DMS114 treated with DMSO at 0.1 percent for 48 hours (cell line): Measurements from ENCODE around the gene ZNF524.

Experiments
- DNase-seq: peaks from one replicate; lab custom pipeline; 2025; ENCODE audit not compliant: unreplicated experiment; lab: John Stamatoyannopoulos, UW

The ZNF524 gene

DNA sequence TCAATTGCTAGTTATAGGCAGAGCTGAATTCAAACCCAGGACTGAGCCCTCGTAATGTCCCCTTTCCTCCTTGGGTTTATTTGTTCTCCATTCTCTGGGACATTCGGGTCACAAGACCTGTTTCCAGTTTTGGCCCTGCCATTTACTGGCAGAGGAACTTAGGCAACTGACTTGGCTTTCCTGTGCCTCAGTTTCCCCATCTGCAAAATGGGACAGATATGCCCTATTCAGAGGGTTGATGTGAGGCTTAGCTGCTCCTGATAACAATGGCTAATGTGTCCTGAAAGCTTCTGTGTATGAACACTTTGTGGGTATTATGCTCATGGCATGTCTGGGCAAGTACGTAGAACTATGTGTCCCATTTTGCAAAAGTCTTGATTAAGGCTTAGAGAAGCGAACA is 996 bp downstream of the ZNF524 start:
- no peak for DNase-seq

- no peak for DNase-seq
These were observed 2.3 kb downstream of the ZNF524 start for GRCh38 chr19:55602104-55603001.

GRCh38 chr19:55603115-55603514 is 3.0 kb downstream of the ZNF524 start:
- no peak for DNase-seq

GRCh38 chr19:55603581-55604292 is 3.6 kb downstream of the ZNF524 start:
- DNase-seq: no peak

DNA sequence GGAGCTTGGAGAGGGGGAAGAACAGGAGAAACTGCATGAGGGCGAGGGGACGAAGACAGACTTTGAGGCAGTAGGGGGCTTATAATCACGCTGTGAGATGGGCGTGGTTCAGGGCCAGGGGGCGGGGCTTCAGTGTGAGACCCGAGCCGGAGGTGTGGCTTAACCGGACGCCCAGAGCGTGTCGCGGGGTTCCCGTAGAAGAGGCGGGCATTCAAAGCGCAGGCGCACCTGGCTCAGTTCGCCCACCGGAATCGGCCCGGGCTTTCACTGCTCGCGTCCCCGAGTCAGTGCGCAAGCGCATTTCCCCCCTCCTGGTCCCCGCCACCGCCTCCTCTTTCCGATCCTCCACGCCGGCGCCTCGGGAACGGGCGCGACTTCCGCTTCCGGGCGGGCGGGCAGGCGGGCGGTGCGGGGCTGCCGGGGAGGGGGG is 5.1 kb downstream of the ZNF524 start:
- DNase-seq: peak; percentile 95

DNA sequence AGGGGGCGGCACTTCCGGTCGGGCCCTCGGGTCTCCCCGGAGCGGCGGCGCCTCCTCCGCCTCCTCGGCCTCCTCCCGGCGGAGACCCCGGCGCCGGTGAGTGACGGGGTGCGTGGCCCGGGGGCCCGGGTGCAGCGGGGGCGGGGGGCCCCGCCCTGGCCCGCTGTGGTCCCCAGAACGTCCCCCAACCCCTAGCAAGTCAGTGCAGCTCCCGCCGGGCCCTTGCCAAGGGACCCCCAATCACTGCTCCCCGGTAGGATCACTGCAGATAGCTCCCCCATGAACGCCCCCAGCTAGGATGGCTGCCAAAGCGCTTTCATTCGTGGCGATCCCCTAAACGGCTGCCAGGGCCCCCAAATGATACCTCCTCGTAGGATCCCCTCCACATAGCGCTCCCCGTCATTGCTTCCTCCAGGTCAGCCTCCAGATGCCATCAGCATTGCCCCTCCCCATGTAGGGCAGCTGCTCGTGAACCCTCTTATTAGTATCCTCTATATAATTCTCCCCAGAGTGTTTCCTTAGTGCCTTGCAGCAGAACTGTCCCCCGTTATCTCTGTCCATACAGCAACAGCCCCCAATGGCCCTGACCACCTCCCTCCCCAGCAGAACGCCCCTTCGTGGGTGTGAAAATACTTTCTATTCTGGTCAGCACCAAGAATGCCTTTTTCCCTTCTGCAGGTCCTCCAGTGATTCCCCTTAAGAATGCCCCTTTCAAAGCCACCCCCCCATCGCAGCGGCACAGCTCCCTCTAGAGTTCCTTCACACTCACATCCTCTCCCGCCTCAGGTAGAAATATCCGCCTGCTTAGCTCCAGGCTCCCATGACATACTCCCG is 5.8 kb downstream of the ZNF524 start, which contains the start of gene ZNF865:
Gene ZNF865, plus strand, starts transcription at position 11 of the 834 bp plus-strand sequence. CDS start 7,972 bp downstream, outside the sequence.
- peak; percentile 72 for DNase-seq

GRCh38 chr19:55606471-55606787 is 6.3 kb downstream of the ZNF524 start:
- no peak for DNase-seq

DNA sequence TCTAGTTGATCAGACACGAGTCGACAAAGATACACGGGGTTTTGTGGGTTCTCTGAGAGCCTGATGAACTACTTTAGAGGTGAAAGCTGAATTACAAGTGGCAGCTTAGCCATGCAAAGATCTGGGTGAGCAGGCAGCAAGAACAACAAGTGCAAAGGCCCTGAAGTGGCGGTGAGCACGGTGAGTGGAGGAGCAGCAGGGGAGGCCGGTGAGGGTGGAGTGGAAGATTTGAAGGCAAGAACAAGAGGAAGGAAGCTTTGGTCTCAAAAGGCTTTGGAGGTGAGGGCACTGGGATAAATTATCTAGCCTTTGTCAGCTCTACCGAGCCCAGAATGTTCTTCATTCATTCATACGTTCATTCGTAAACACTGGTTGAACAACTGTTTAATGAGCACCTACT is 6.7 kb downstream of the ZNF524 start:
- DNase-seq: no peak

GRCh38 chr19:55609326-55609725 is 9.2 kb downstream of the ZNF524 start:
- no peak for DNase-seq

DNA sequence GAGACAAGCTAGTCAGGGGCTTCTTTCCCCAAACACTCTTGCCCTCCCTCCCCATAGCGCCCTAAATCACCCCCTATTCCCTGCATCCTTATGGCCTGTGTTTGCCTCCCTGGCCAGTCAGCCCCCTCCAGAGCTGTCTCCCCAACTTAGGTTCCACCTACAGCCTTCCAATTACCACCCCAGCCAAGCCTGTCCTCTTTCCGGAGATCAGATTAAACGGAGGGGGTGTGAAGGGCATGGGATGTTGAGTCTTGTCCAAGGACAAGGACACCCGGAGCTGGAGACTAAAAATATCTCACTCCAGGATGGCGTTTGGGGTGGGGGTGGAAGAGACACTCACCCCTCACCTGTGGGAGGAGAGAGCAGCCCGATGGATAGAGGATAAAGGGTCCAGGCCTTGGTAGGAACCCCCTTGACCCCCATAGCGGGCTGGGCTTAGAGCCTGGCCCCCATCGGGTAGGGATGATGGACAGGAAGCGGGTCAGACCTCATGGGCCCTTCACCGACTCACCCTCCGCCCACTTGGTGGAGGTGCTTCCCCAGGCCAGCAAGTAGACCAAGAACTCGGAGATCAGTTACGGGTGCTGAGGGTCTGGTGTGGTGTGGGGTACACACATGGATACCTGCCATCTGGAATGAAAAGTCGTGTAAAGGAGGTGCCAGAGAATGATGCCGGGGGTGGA is 11.4 kb downstream of the ZNF524 start:
- DNase-seq: no peak

DNA sequence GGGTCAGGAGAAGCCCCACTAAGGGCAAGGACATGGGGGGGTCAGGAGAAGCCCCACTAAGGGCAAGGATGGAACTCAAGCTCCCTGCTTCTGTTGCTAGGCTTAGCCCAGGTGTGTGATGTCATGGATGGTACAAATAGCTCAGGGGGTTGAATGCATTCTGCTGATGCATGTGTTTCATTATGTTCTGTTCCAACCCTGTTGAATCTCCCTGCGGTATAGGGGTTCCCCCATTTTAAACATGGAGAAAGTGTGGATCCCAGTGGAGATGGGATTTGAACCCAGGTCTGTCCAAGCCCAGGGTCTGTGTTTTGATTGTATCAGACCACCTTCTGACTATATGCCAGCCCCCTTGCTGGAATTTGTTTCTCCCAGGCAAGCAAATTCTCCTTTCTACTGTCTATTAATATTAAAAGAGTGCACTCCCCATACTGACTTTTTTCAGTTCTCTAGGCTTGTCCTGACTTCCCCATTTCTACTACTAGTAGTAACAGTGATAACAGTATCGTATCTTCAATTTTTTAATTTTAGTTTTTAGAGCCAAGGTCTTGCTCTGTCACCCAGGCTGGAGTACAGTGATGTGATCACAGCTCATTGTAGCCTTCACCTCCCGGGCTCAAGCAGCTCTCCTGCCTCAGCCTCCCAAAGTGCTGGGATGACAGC is 12.0 kb downstream of the ZNF524 start:
- DNase-seq: no peak

- DNase-seq: no peak
These were observed 13.3 kb downstream of the ZNF524 start for GRCh38 chr19:55613396-55613795.

GRCh38 chr19:55613930-55614710 is 14.0 kb downstream of the ZNF524 start:
- no peak for DNase-seq

DNA sequence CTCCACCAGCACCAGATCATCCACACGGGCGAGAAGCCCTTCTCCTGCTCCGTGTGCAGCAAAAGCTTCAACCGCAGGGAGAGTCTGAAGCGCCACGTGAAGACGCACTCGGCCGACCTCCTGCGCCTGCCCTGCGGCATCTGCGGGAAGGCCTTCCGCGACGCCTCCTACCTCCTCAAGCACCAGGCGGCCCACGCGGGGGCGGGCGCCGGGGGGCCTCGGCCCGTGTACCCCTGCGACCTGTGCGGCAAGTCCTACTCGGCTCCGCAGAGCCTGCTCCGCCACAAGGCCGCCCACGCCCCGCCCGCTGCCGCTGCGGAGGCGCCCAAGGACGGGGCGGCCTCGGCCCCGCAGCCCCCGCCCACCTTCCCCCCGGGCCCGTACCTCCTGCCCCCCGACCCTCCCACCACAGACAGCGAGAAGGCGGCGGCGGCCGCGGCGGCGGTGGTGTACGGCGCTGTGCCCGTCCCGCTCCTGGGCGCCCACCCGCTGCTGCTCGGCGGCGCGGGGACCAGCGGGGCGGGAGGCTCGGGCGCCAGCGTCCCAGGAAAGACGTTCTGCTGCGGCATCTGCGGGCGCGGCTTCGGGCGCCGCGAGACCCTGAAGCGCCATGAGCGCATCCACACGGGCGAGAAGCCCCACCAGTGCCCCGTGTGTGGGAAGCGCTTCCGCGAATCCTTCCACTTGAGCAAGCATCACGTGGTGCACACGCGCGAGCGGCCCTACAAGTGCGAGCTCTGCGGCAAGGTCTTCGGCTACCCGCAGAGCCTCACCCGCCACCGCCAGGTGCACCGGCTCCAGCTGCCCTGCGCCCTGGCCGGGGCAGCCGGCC is 14.8 kb downstream of the ZNF524 start:
- DNase-seq: no peak

DNA sequence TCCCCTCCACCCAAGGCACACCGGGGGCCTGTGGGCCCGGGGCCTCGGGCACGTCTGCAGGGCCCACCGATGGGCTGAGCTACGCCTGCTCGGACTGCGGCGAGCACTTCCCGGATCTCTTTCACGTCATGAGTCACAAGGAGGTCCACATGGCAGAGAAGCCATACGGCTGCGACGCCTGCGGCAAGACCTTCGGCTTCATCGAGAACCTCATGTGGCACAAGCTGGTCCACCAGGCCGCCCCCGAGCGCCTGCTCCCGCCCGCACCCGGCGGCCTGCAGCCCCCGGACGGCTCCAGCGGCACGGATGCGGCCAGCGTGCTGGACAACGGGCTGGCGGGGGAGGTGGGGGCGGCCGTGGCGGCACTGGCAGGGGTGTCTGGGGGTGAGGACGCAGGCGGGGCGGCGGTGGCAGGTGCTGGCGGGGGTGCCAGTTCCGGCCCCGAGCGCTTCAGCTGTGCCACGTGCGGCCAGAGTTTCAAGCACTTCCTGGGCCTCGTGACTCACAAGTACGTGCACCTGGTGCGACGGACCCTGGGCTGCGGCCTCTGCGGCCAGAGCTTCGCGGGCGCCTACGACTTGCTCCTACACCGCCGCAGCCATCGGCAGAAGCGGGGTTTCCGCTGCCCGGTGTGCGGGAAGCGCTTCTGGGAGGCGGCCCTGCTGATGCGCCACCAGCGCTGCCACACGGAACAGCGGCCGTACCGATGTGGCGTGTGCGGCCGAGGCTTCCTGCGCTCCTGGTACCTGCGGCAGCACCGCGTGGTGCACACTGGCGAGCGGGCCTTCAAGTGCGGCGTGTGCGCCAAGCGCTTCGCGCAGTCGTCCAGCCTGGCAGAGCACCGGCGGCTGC is 15.7 kb downstream of the ZNF524 start:
- no peak for DNase-seq

- DNase-seq: no peak
These were observed 16.3 kb downstream of the ZNF524 start for GRCh38 chr19:55616395-55616875.

DNA sequence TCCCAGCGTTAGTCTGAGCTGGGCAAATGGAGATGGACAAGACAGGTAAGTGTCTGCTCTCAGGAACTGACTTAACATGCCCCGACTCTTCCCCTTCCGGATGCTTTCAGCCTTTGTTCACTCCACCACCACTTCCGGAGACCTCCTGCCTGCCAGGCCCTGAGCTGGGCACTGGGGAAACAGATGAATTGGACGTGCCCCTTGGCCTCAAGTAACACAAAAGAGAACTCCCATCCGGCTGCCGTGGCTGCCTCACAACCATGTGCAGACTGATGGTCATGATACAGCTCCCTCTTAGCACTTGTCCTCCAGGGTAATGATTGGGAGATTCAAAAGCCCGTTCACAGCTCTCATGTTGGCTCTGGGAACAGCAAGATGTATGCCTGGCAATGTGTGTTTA is 17.3 kb downstream of the ZNF524 start:
- DNase-seq: no peak

- DNase-seq: no peak
These were observed 18.3 kb downstream of the ZNF524 start for GRCh38 chr19:55618426-55618825.
